DMS 273 (cell line): ENCODE data around the gene SLC35E4.
A peak's percentile ranks its signal among the peaks of the same experiment; 100 is the strongest.
"Not testable (repeated sequence)": the region's sequence is repeated elsewhere in the genome, so short reads cannot be mapped to it uniquely, and the experiment has no call there.

ENCODE experiments used
- DNase-seq: peaks from one replicate; lab custom pipeline; 2025; ENCODE audit not compliant: unreplicated experiment; lab: John Stamatoyannopoulos, UW

The SLC35E4 gene

DNA sequence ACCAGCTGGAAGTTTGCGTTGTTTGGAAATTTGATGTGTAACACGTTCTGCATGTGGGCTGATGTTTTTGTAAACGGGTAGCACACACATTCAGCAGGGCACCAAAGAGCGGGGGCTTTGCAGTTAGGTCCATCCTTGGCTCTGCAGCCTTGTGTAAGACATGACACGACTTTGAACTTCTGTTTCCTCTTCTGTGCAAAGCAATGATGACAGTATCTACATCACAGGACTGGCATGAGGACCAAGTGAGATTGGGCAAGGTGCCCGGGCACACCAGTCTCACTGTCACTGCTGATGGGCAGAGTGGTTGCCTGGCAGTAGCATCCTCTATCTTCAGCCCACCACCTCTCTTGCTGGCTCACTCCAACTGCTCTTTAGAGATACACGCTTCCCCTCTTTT, 25.3 kb upstream of the SLC35E4 start:
- no peak for DNase-seq

DNA sequence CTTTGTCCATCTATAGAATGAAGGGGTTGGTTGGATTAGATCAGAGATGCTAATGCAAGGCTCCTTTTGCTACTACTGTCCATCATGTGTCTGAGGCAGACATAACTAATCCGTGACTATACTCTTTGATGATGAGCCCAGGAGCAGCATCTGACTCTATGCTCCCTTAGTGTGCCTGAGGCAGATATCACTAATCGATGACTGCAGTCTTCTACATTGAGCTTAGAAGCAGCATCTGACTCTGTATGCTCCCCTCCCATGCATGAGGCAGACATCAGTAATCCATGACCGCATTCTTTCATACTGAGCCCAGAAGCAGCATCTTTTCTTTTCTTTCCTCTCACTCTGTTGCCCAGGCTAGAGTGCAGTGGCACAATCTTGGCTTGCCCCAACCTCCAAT, 24.4 kb upstream of the SLC35E4 start:
- DNase-seq = no peak

- DNase-seq = no peak
These were observed 22.8 kb upstream of the SLC35E4 start for GRCh38 chr22:30612789-30613188.

DNA sequence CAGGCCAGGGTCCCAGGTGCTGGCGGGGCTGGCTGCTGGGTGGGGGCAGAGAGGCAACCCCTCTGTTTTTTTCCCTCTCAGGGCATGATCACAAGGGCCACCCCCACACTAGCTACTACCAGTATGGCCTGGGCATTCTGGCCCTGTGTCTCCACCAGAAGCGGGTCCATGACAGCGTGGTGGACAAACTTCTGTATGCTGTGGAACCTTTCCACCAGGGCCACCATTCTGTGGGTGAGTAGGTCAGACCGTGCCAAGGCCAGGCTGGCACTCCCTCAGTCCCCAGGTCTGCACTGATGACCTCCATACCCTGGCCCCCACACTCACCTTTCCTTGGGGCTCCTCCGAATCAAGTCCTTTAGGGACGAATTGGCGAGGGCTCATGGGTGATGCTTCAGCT, 21.3 kb upstream of the SLC35E4 start:
- DNase-seq = no peak

DNA sequence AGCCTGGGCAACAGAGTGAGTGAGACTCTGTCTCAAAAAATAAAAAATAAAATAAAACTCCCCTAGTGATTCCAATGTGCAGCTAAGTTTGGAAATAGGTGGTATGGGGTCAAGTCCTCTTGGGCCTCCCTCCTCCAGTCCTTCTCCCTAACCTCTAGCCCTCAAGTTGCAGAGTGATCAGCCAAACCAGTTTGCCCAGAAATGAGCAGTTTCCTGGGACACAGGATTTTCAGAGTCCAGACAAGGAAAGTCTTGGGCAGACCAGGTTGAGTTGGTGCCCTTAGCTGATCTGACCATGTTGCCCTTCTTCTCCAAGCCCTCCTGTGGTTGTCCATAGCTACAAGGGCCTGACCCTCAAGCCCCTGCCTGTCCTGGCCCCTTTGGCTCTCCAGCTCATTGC, 20.7 kb upstream of the SLC35E4 start:
- no peak for DNase-seq

DNA sequence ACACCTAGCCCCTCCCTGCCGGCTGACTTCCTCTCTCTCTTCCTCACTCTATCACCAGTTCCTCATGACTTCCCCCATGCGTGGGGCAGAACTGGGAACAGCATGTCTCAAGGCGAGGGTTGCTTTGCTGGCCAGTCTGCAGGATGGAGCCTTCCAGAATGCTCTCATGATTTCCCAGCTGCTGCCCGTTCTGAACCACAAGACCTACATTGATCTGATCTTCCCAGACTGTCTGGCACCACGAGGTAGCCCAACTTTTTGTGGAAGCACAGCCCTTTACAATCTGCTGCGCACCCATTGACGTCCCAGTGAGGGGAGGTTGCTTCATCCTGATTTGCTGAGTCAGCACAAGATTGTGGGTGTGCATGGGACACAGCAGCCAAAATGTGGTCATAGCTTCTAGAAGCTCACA, 20.0 kb upstream of the SLC35E4 start:
- DNase-seq = no peak

DNA sequence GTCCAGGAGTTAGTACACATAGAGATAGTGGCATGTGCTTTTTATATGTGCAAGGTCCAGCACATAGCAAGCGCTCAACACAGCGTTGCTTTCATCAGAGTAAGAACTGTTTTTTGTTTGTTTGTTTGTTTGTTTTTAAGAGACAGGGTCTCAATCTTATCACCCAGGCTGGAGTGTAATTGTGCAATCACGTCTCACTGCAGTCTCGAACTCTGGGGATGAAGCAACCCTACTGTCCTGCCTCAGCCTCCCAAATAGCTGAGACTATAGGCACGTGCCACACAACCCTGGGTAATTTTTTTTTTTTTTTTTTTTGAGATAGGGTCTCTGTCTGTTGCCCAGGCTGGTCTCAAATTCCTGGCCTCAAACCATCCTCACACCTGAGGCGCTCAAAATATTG, 17.8 kb upstream of the SLC35E4 start:
- DNase-seq = no peak

DNA sequence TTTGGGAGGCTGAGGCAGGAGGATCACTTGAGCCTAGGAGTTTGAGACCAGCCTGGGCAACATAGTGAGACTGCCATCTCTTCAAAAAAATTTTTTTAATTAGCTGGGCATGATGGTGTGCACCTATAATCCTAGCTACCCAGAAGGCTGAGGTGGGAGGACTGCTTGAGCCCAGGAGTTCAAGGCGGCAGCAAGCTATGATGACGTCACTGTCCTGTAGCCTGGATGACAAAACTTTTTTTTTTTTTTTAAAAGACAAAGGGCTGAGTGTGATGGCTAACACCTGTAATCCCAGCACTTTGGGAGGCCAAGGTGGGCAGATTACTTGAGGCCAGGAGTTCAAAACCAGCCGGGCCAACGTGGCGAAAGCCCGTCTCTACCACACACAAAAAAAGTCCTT, 15.7 kb upstream of the SLC35E4 start:
- not testable (repeated sequence) for DNase-seq

- DNase-seq = no peak
These were observed 9.2 kb upstream of the SLC35E4 start for GRCh38 chr22:30626413-30626812.

GRCh38 chr22:30627471-30627870, 8.1 kb upstream of the SLC35E4 start:
- DNase-seq = no peak

DNA sequence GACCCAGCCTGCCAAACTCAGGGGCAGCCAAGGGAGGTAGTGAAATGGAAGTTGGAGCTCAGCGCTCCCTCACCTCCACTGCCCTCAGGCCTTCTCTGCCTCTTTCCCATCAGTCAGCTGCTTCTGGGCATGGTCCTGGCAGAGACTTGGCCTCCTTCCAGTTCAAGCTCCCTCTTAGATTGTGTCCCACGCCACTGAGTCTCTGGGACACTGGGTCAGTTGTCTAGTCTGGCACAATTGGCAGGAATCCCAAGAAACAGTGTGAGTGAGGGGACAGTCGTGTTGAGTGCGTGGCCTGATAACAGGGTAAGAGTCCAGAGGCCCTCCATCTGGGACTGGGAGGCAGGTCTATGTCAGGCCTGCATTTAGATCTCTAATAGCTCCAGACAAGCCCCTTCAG, 7.1 kb upstream of the SLC35E4 start:
- DNase-seq = no peak

DNA sequence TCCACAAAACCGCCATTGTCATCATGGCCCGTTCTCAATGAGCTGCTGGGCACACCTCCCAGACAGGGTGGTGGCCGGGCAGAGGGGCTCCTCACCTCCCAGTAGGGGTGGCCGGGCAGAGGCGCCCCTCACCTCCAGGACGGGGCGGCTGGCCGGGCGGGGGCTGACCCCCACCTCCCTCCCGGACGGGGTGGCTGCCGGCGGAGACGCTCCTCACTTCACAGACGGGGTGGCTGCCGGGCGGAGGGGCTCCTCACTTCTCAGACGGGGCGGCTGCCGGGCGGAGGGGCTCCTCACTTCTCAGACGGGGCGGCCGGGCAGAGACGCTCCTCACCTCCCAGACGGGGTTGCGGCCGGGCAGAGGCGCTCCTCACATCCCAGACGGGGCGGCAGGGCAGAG, 4.1 kb upstream of the SLC35E4 start:
- not testable (repeated sequence) for DNase-seq

GRCh38 chr22:30634471-30635233, 929 bp upstream of the SLC35E4 start:
- DNase-seq = peak; percentile 89

GRCh38 chr22:30636226-30637077, 871 bp downstream of the SLC35E4 start:
- peak; percentile 56 for DNase-seq

- no peak for DNase-seq
These were observed 2.1 kb downstream of the SLC35E4 start for GRCh38 chr22:30637701-30638114.

DNA sequence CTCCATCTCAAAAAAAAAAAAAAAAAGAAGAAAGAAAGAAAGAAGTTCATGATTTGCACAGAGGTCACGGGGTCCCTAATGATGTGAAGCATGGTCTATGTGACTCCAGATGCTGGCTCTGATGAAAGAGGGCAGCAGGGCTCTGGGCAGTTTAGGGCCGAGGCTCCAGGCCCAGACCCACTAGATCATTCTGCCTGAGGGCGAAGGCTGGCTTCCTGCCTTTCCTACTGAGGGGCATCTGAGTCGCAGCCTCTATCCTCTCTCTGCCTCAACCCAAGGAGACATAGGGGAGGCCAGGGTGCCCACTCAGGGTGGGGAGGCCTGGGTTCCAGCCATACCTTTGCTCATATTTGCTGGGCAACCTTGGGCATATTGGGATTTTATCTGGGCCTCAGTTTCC, 4.8 kb downstream of the SLC35E4 start:
- DNase-seq = no peak

DNA sequence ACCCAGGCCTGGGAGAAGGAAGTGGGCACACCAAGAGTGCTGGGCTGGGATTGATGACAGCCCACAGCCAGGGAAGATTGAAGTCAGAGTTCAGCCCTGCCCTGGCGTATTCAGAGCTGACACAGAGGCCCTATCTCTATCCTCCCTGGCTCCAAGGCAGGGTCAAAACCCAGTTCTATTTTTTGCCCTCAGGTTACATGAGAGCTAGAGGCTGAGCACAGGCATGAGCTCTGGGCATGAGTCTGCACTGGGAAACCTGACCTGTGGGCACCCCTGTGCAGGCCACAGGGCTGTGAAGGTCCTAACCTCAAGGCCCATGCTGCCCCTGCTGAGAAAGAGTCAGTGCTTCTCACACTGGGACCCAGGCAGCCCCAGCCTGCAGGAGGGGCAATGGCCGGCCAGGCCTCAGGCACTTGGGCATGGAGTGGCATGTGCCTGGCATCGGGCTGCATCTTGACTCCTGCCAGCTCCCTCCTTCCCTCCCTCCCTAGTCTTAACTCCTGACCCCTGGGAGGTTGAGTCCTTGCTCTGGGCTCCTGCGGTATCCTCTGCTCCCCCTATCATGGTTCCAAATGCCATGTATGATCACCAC, 5.4 kb downstream of the SLC35E4 start:
- no peak for DNase-seq

DNA sequence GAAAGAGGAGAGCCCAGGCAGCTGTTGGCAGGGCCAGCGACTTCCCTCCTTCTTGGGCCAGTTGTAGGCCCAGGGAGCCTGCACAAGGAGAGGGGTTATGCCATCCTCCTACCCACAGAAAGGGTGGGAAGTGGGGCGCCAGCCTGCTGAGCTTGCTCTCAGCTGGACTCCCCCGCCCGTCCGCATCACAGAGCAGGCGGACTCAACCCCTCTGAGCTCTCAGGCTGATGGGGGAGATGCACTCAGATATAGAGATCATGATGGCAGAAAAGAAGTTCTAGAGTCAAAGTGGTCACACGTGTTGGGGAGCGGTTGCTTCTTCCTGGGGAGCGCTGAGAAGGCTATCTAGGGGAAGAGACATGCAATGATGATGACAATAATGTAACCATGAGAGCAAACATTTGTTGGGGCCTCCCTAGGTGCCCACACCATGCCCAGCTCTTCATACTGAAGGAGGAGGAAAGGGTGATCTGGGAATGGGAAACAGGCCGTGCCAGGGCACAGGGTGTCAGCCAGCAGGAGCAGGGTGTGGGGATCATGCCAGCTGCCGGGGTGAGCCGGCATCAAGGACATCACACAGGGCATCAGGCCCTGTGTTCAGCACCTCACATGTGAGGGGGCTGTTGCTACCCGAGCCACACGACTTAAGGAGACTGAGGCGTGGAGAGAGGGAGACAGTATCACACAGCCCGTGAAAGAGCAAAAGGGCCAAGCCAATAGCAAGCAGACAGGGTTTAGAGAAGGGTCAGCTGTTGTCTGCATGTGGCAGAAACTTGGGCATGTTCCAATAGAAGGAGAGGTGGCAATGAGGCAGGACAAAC, 7.7 kb downstream of the SLC35E4 start:
- no peak for DNase-seq

GRCh38 chr22:30646518-30647160, 11.1 kb downstream of the SLC35E4 start:
- no peak for DNase-seq

GRCh38 chr22:30647536-30647935, 12.0 kb downstream of the SLC35E4 start:
- no peak for DNase-seq

GRCh38 chr22:30648825-30649224, 13.2 kb downstream of the SLC35E4 start:
- no peak for DNase-seq
